Measurements from ENCODE around the gene AK1. TPM values are rescaled to one million over a fixed set of nuclear protein-coding genes. Genes with fewer than 3 reads are reported as not detected.

Gene AK1
- total RNA-seq, 1 experiment from 2014 or later, result 31.6 TPM

- no CpG with 5 or more reads among the region's 12 CpGs for WGBS (ENCODE audit: extremely low coverage, insufficient read length, low lambda C conversion rate)
Measured at GRCh38 chr9:127904561-127905003, 27.1 kb upstream of the AK1 start.

More at GRCh38 chr9:127904561-127905003, 27.1 kb upstream of the AK1 start:
- no peak overlapping the region for H3K23ac ChIP-seq (ENCODE audit: insufficient read length, low read depth, low read length)
- H2BK15ac ChIP-seq (ENCODE audit: low read depth, low read length), result no peak overlapping the region
- H2AK5ac ChIP-seq (ENCODE audit: insufficient read length, low read length), result no peak overlapping the region
- H3K27me3 ChIP-seq (ENCODE audit: insufficient read depth, low read length), result no peaks in the 10 kb centered on the region
- no peak overlapping the region for H4K5ac ChIP-seq (ENCODE audit: insufficient read length, low read depth, low read length)
- H3K23me2 ChIP-seq (ENCODE audit: insufficient read length, low read depth, low read length, poor library complexity, severe bottlenecking), result no peaks in the 10 kb centered on the region
- H3K27ac Mint-ChIP-seq, result peak overlapping the region; percentile 40 to 85 (median 66); a peak in 5 of 7 replicates
- H3K4me2 ChIP-seq (ENCODE audit: insufficient read depth, insufficient read length, low read length), result no peak overlapping the region
- H3K4ac ChIP-seq (ENCODE audit: low read depth, low read length), result no peak overlapping the region
- peaks cover 8% of the 10 kb centered on the region; the same call in 1 of the 2 replicates for H3K4me1 ChIP-seq (ENCODE audit: insufficient read depth, low read length)
- peaks cover 17 to 40% of the 10 kb centered on the region in 2 experiments for H3K4me1 Mint-ChIP-seq
- TF ChIP-seq CTCF (conservative IDR thresholded peaks at IDR 0.05), result no peak
- H3T11ph ChIP-seq (ENCODE audit: low read length), result no peak overlapping the region
- no peaks in the 10 kb centered on the region for H3K79me2 ChIP-seq (ENCODE audit: insufficient read depth, low read length)
- no peak overlapping the region for H2BK12ac ChIP-seq (ENCODE audit: insufficient read length, low read depth, low read length)
- no peaks in the 10 kb centered on the region for H3K79me1 ChIP-seq (ENCODE audit: insufficient read depth, low read depth, low read length, poor library complexity, severe bottlenecking)
- no peak overlapping the region for H3K18ac ChIP-seq (ENCODE audit: insufficient read length, low read depth, low read length)
- no peak overlapping the region for H3K56ac ChIP-seq (ENCODE audit: insufficient read length, low read depth, low read length)
- H2BK5ac ChIP-seq (ENCODE audit: insufficient read length, low read length), result no peak overlapping the region
- H3K14ac ChIP-seq (ENCODE audit: insufficient read depth, low read length), result no peak overlapping the region
- H3K9me3 ChIP-seq (ENCODE audit: control insufficient read depth, low read depth, low read length), result no peaks in the 10 kb centered on the region
- no peak overlapping the region for H4K91ac ChIP-seq (ENCODE audit: insufficient read length, low read depth, low read length)
- H2BK120ac ChIP-seq (ENCODE audit: low read depth, low read length, poor library complexity, severe bottlenecking), result no peak overlapping the region
- no peaks in the 10 kb centered on the region for H3K36me3 Mint-ChIP-seq (ENCODE audit: insufficient read depth in 1 of 3, low read depth in 3 of 3)
- DNase-seq, result peak; percentile 66
- H3K27ac ChIP-seq (ENCODE audit: insufficient read length, low read depth, low read length), result no peak overlapping the region
- no peak overlapping the region for H2AFZ ChIP-seq (ENCODE audit: low read length)
- H4K20me1 ChIP-seq (ENCODE audit: control insufficient read depth, insufficient read depth, insufficient read length), result no peaks in the 10 kb centered on the region
- H3K9me3 Mint-ChIP-seq, result no peaks in the 10 kb centered on the region
- H3K4me3 Mint-ChIP-seq, result peak overlapping the region; percentile 19 to 56; a peak in 3 of 5 replicates
- no peak overlapping the region for H4K8ac ChIP-seq (replicated peaks; ENCODE audit: insufficient read length, low read depth, low read length)
- H2BK20ac ChIP-seq (ENCODE audit: low read depth, low read length, poor library complexity, severe bottlenecking), result no peak overlapping the region
- no peak overlapping the region for H3K9ac ChIP-seq (ENCODE audit: extremely low read depth, insufficient read length, low read length)
- H3K27me3 Mint-ChIP-seq (ENCODE audit: low read depth), result no peaks in the 10 kb centered on the region

All from H9 (cell line).